Measurements from ENCODE around the gene MRPS31.

Gene MRPS31

GRCh38 chr13:40682449-40683240, 88.3 kb downstream of the MRPS31 start:
- Mint-ChIP-seq H3K4me1 (ENCODE audit: low read depth) (peaks cover 10% of the 10 kb centered on the region), H3K36me3 (ENCODE audit: low read depth) (no peaks in the 10 kb centered on the region), H3K4me3 (no peak overlapping the region), H3K27ac (no peak overlapping the region), H3K9me3 (no peaks in the 10 kb centered on the region), H3K27me3 (ENCODE audit: low read depth) (no peaks in the 10 kb centered on the region)
- DNase-seq (ENCODE audit: low spot score), result no peak

- Mint-ChIP-seq H3K4me3 (no peak overlapping the region), H3K9me3 (no peaks in the 10 kb centered on the region), H3K27ac (no peak overlapping the region), H3K36me3 (ENCODE audit: low read depth) (no peaks in the 10 kb centered on the region), H3K4me1 (ENCODE audit: low read depth) (peaks cover 10% of the 10 kb centered on the region), H3K27me3 (ENCODE audit: low read depth) (no peaks in the 10 kb centered on the region)
- DNase-seq (ENCODE audit: low spot score), result no peak
These were observed 89.4 kb downstream of the MRPS31 start for GRCh38 chr13:40681341-40682146.

- Mint-ChIP-seq H3K36me3 (ENCODE audit: low read depth) (no peaks in the 10 kb centered on the region), H3K27ac (no peak overlapping the region), H3K4me1 (ENCODE audit: low read depth) (peaks cover 10% of the 10 kb centered on the region), H3K9me3 (no peaks in the 10 kb centered on the region), H3K27me3 (ENCODE audit: low read depth) (no peaks in the 10 kb centered on the region), H3K4me3 (no peak overlapping the region)
- no peak for DNase-seq (ENCODE audit: low spot score)
These were observed 90.2 kb downstream of the MRPS31 start for GRCh38 chr13:40680659-40681323.

- no peak overlapping the region for H3K27ac Mint-ChIP-seq
- H3K4me1 Mint-ChIP-seq (ENCODE audit: low read depth), result peaks cover 10% of the 10 kb centered on the region
- DNase-seq (ENCODE audit: low spot score), result no peak
- no peaks in the 10 kb centered on the region for H3K9me3 Mint-ChIP-seq
- H3K4me3 Mint-ChIP-seq, result no peak overlapping the region
- no peaks in the 10 kb centered on the region for H3K27me3 Mint-ChIP-seq (ENCODE audit: low read depth)
- H3K36me3 Mint-ChIP-seq (ENCODE audit: low read depth), result no peaks in the 10 kb centered on the region
These were observed 91.5 kb downstream of the MRPS31 start for GRCh38 chr13:40679480-40679985.
